CD4-positive, alpha-beta T cell treated with Interleukin-10 for 1 hour (primary cell): ENCODE data around the gene BTN1A1.
"Not testable (repeated sequence)": the region's sequence is repeated elsewhere in the genome, so short reads cannot be mapped to it uniquely, and the experiment has no call there.

Source experiments
- DNase-seq: peaks from one replicate; pipeline ENCODE4 v3.0.0-alpha.2; 2020

Gene BTN1A1

GRCh38 chr6:26475823-26476729 lies 24.0 kb upstream of the BTN1A1 start:
- DNase-seq, result no peak

- DNase-seq, result no peak
Measured at GRCh38 chr6:26476896-26477295, 23.2 kb upstream of the BTN1A1 start.

GRCh38 chr6:26477426-26477825 lies 22.7 kb upstream of the BTN1A1 start:
- no peak for DNase-seq

GRCh38 chr6:26478100-26478984 lies 21.8 kb upstream of the BTN1A1 start:
- no peak for DNase-seq

- no peak for DNase-seq
Measured at GRCh38 chr6:26478985-26479278, 21.2 kb upstream of the BTN1A1 start.

- DNase-seq, result no peak
Measured at GRCh38 chr6:26482338-26482737, 17.8 kb upstream of the BTN1A1 start.

GRCh38 chr6:26483727-26484126 lies 16.4 kb upstream of the BTN1A1 start:
- DNase-seq, result no peak

GRCh38 chr6:26484161-26484560 lies 15.9 kb upstream of the BTN1A1 start:
- DNase-seq, result no peak

GRCh38 chr6:26485112-26485780 lies 14.9 kb upstream of the BTN1A1 start:
- DNase-seq, result no peak

- DNase-seq, result no peak
Measured at GRCh38 chr6:26486358-26486757, 13.7 kb upstream of the BTN1A1 start.

GRCh38 chr6:26487466-26487865 lies 12.6 kb upstream of the BTN1A1 start:
- no peak for DNase-seq

- no peak for DNase-seq
Measured at GRCh38 chr6:26489996-26490964, 9.8 kb upstream of the BTN1A1 start.

GRCh38 chr6:26491604-26492003 lies 8.5 kb upstream of the BTN1A1 start:
- DNase-seq, result no peak

- peak; percentile 27 for DNase-seq
Measured at GRCh38 chr6:26493258-26493657, 6.8 kb upstream of the BTN1A1 start.

GRCh38 chr6:26494117-26494516 lies 6.0 kb upstream of the BTN1A1 start:
- DNase-seq, result no peak

- DNase-seq, result no peak
Measured at GRCh38 chr6:26495281-26495680, 4.8 kb upstream of the BTN1A1 start.

GRCh38 chr6:26497610-26498009 lies 2.5 kb upstream of the BTN1A1 start:
- DNase-seq, result no peak

GRCh38 chr6:26501482-26501986 lies 1.4 kb downstream of the BTN1A1 start:
- DNase-seq, result peak; percentile 42

- no peak for DNase-seq
Measured at GRCh38 chr6:26502165-26502564, 2.1 kb downstream of the BTN1A1 start.

- no peak for DNase-seq
Measured at GRCh38 chr6:26502626-26503025, 2.5 kb downstream of the BTN1A1 start.

GRCh38 chr6:26507658-26508057 lies 7.6 kb downstream of the BTN1A1 start:
- no peak for DNase-seq

- not testable (repeated sequence) for DNase-seq
Measured at GRCh38 chr6:26511033-26511432, 10.9 kb downstream of the BTN1A1 start.
